Liver (tissue), 3 donors: ENCODE data around the gene CACNA1I.

ENCODE experiments used
- CTCF ChIP-seq: fragments of 150-350 bp; IDR thresholded peaks from 2 replicates; pipeline ENCODE4 v1.5.1; 2017; ENCODE audit warnings: improper control_type of control experiment, low read depth, low read length; ENCODE audit not compliant: missing input control
- EGR1 ChIP-seq, 2 donors: IDR thresholded peaks; 2 replicates each; pipeline ENCODE4 v1.6.1; 2016 to 2018; ENCODE audit warnings: antibody characterized with exemption in 2 of 2, low read depth in 2 of 2
- HNF4G ChIP-seq: IDR thresholded peaks from 2 replicates; pipeline ENCODE4 v1.6.1; 2016; ENCODE audit warnings: antibody characterized with exemption
- SP1 ChIP-seq: IDR thresholded peaks from 2 replicates; pipeline ENCODE4 v1.6.1; 2018; ENCODE audit warnings: antibody characterized with exemption, mild to moderate bottlenecking
- YY1 ChIP-seq: IDR thresholded peaks from 2 replicates; pipeline ENCODE4 v1.6.1; 2016; ENCODE audit warnings: antibody characterized with exemption, mild to moderate bottlenecking
- ZBTB33 ChIP-seq: IDR thresholded peaks from 2 replicates; pipeline ENCODE4 v1.6.1; 2016; ENCODE audit warnings: antibody characterized with exemption
- donor health status: healthy.
- donor health status: healthy.

- no peak for TF ChIP-seq YY1
- no peak for TF ChIP-seq SP1
- no peak for TF ChIP-seq CTCF
- no peak for TF ChIP-seq HNF4G
- TF ChIP-seq EGR1 (IDR thresholded peaks at IDR 0.05; ENCODE audit: low read depth in 2 of 2) = no peak
- no peak for TF ChIP-seq ZBTB33
Observed at GRCh38 chr22:39610246-39610645, 39.7 kb downstream of the CACNA1I start.
